GM23338 (cell line): ENCODE data around the gene AZU1.

Experiments used
- CREB1 ChIP-seq: fragments of 250-450 bp; sonication (Bioruptor Pico); IDR thresholded peaks from 2 replicates; pipeline ENCODE4 v1.5.0; 2020; ENCODE audit warnings: low read depth, mild to moderate bottlenecking, moderate library complexity
- CTCF ChIP-seq, 2 experiments: fragments of 200-600 bp in 1 of 2; sonication (generic) in 1 of 2; conservative IDR thresholded peaks; 2 replicates each; pipeline versions ENCODE4 v1.5.1 to v1.6.1; 2016 to 2017; ENCODE audit warnings: antibody characterized with exemption in 2 of 2, low read depth in 2 of 2, mild to moderate bottlenecking in 2 of 2, moderate library complexity in 1 of 2
- EZH2 ChIP-seq: fragments of 200-600 bp; sonication (generic); IDR thresholded peaks from one replicate; pipeline ENCODE4 v1.8.0; 2017; ENCODE audit warnings: antibody characterized with exemption, mild to moderate bottlenecking, low read depth; ENCODE audit not compliant: unreplicated experiment
- POLR2AphosphoS5 ChIP-seq: IDR thresholded peaks from 2 replicates; pipeline ENCODE4 v1.6.1; 2016; ENCODE audit warnings: antibody characterized with exemption, low read depth
- STAT1 ChIP-seq: IDR thresholded peaks from one replicate; pipeline ENCODE4 v1.6.1; 2016; ENCODE audit warnings: antibody characterized with exemption; ENCODE audit not compliant: unreplicated experiment
- ZNF331 ChIP-seq: fragments of 250-450 bp; sonication (Bioruptor Pico); IDR thresholded peaks from 2 replicates; pipeline ENCODE4 v1.5.0; 2020; ENCODE audit warnings: low read depth, mild to moderate bottlenecking, moderate library complexity
- TF ChIP-seq, protein P1 (sequence below): IDR thresholded peaks from one replicate; pipeline ENCODE4 v1.6.1; 2018; ENCODE audit warnings: antibody characterized with exemption; ENCODE audit not compliant: unreplicated experiment

GRCh38 chr19:802498-803098 lies 25.0 kb upstream of the AZU1 start:
- TF ChIP-seq, protein P1, sequence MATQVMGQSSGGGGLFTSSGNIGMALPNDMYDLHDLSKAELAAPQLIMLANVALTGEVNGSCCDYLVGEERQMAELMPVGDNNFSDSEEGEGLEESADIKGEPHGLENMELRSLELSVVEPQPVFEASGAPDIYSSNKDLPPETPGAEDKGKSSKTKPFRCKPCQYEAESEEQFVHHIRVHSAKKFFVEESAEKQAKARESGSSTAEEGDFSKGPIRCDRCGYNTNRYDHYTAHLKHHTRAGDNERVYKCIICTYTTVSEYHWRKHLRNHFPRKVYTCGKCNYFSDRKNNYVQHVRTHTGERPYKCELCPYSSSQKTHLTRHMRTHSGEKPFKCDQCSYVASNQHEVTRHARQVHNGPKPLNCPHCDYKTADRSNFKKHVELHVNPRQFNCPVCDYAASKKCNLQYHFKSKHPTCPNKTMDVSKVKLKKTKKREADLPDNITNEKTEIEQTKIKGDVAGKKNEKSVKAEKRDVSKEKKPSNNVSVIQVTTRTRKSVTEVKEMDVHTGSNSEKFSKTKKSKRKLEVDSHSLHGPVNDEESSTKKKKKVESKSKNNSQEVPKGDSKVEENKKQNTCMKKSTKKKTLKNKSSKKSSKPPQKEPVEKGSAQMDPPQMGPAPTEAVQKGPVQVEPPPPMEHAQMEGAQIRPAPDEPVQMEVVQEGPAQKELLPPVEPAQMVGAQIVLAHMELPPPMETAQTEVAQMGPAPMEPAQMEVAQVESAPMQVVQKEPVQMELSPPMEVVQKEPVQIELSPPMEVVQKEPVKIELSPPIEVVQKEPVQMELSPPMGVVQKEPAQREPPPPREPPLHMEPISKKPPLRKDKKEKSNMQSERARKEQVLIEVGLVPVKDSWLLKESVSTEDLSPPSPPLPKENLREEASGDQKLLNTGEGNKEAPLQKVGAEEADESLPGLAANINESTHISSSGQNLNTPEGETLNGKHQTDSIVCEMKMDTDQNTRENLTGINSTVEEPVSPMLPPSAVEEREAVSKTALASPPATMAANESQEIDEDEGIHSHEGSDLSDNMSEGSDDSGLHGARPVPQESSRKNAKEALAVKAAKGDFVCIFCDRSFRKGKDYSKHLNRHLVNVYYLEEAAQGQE = no peak
- TF ChIP-seq CTCF (conservative IDR thresholded peaks at IDR 0.05; ENCODE audit: low read depth in 2 of 2) (no peak), ZNF331 (CRISPR knock-in tag) (no peak), EZH2 (no peak), STAT1 (no peak), CREB1 (no peak), POLR2AphosphoS5 (no peak)
